OCI-M1 (cell line): Measurements from ENCODE around the gene TMEM72.

Experiments used
- DNase-seq: peaks from one replicate; lab custom pipeline; 2025; lab: John Stamatoyannopoulos, UW

The TMEM72 gene

DNA sequence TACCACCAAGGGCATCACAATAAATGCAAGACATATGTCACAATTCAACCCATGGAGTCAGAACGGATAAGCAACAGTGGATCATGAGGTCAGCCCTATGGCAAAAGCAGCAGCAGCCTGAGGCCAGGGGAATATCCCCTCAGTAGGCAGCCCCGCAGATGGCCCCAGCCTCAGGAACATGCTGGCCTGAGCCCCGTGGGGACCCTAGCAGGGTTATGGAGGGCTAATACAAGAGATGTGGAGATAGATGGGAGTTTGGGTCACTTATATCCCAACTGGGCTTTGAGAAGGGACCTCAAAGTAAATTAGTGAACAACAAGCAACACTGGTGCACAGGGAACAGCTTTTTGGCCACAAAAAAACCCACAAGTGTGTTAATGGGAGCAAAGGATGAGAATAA is 9.1 kb downstream of the TMEM72 start:
- DNase-seq: no peak

DNA sequence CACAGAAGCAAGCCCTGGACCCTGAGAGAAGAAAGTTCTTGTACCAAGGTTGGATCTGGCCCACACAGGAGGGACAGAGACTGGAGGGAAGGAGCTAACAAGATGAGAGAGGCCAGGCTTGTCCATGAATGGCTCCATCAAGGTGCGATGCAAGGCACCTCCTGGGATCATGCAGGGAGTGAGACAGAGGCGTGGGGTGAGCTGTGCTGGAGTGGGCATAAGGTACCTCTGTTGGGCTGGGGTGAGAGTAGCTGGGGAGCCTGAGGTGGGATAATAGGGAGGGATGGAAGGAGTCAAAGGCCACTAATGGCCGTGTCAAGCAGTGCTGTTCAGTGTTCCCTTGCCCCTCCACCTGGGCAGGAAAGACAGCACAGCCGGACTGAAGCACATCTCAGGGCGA is 9.9 kb downstream of the TMEM72 start:
- DNase-seq: no peak

DNA sequence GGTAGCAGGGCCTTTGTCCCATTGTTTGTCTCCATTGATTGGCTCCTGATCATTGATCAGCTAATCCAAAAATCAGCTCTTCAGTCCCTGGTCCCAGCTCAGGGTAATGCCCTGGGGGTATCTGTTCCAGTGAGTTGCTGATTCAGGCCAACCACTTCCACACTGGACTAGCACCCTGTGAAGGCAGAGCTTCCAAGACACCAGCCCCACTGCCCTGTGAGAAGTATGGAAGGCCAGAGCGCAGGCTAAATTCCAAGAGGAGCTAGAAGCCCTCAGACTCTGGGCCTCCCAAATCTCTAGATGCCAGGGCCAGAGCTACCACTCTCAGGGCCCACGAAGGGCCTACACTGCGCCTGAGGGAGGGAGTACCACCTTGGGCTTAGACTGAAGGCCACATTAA is 10.4 kb downstream of the TMEM72 start:
- DNase-seq: no peak

DNA sequence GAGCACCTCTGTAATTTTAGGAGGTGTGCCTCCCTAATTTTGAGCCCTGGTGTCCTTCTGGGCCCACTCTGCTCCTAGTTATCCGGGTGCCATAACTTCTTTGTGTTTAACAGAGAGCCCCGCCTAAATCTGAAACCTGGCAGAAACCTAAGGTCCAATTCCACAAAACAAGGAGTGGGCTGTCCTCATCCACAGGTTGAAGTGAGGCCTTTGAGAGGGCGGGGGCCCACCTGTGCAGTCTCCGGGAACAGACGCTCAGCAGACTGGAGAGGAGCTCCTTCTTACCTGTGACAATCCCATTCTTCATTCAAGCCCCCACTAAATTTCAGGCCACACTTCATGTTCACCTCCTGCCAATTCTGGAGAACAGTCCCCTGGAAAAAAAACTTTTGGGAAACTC is 10.9 kb downstream of the TMEM72 start:
- no peak for DNase-seq

DNA sequence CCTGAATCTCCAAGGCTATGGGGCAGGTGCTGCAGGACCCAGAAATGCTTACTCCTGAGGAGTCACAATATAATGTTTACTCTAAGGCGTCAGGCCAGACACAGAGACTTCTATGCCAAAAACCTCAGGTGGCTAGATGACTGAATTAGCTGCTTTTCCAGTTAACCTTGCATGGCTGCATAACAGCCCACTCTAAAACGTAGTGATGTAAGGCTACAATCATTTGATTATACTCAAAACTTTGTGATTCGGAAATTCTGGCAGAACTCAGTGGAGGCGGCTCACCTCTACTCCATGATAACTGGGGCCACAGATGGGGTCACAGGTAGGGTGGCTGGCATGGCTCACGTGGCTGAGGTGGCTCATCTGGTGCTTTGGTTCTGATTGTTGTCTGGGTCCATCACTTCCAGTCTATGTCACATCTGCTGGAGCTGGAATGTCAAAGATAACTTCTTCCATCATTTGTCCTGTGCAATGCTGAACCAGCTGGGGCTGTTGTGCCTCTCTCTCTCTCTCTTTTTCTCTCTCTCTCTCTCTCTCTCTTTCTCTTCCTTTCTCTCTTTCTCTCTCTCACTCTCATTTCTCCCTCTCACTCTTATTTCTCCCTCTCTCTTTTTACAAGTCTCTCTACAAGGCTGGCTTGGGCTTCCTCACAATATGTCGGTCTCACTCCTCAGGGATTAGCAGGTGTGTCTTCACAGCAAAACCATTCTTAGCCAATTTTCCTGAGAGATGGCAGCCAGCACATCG is 11.8 kb downstream of the TMEM72 start:
- DNase-seq: no peak

DNA sequence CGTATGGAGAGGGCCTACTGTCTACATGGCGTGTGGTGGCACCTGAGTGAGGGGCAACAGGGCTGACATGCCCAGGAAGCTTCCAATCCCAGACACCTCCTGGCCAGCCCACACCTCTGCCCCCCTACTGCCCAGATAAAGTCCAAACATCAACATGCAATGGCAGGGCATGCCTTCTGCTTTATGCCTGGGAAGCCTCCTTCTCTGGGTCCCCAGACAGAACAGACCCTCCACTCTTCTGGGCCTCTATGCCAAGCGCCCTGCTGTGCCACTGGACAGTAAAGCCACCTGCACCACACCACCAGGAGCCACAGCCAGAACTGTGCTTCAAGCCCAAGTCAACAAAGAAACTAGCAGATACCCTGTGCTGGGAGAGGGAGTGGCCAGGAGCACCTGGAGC is 12.5 kb downstream of the TMEM72 start:
- no peak for DNase-seq

DNA sequence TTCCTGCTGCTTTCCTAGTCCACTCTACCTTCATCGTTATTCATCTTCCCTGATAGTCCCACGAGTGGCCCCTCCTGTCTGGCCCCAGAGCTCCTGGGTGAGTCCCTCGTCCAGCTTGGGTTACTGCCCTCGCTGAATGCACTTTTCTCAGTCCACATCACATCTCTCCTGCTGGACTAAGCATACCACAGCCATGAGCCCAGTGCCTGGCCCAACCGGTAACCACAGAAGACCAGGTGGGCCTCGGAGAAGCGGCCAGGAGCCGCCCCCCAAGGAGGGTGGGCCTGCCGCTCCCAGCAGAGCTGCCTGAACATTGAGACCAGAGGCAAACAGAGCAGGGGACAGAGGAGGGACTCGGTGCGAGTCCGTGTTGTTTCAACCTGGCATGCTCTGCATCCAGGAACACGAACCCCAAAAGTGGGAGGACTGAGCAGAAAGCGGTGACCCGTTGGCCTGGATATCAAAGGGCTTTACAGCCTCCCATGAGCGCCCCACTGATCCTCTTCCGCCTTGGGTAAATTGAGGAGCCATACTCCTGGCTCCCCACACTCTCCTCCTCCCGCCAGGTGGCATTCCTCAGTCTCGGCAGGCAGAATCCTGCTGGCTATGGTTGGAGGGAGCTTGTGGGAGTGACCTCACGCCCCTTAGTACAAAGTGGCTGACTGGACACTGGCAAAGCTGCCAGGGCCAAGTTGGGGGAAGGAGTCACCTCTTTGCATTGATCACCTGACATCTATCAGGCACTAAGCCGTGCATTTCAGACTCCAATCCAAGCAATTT is 13.3 kb downstream of the TMEM72 start:
- DNase-seq: no peak

DNA sequence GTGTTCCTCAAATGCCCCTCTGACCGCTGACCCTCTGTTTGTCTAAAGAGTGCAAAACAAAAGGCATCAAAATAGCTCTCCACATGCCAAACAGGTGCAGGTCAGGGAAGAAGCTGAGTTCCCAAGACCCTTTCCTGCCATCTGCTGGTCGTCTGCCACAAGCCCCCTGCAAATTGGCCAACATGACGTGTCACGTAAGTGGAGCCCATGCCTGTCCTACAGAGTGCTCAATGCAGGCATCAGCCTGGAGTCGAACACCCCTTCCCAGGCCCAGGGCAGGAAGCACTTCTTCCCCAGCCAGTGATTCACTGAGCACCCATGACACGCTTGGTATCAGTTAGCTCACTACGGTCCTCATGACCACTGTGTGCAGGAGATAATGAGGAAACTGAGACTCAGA is 14.1 kb downstream of the TMEM72 start:
- DNase-seq: peak; percentile 82

DNA sequence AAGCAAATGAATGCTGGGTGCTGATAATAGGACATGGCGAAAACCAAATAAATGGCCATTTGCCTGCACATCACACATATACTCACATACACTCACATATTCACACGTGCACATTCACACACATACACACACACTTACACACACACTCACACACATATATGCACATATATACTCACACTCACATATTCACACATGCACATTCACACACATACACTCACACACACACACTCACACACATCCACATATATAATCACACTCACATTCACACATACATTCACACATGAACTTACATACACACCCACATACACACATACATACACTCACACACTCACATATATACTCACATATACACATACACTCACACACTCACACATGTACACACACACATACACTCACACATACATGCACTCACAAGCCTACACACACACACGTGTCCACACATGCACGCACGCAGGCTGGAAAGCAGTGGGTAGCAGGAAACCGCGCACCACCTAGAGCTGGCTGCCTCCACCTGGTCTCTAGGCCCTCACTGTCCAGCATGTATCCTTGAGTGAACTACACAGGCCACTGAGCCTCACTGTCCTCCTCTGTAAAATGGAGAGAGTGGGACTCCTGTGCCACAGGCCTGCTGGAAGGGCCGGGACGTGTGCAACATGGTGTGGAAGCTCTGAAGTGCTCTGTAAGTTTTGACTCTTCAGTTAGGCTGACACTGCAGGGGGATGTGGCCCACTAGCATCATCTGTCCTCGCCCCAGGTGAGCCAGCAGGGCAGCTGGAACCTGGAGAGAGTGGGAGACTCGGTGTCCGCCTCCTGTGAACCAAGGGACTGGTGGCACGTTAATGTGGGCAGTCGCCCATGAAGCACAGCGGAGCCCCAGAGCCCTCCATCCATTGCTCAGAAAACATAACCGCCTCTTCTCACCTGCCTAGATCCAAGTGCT is 14.9 kb downstream of the TMEM72 start:
- DNase-seq: no peak

DNA sequence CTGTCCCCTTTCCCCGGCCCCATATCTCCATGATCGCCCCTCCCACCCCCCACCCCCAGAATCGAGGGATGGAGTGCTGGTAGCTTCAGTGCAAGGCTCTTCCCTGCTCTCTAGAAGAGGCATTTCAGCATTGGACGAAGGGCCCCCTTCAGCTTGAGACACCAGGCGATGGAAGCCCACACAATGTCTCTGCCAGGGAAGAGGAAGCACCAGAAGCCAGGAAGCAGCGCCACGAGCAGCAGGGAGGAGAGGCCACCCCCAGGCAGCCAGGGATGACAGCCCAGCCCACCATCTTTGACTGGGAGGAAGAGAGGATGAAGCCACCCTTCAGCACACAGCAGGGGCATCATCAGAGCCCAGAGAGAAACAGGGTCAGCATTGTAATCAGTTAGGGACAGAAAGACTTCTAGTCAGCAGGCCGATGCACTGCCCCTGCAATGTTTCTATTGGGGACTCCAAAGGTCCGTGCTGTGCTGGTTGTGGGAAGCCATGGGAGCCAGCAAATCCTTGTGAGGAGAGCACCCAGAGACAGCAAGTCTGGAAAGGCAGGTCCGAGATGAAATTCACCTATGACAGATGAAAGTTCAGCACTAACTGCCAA is 15.7 kb downstream of the TMEM72 start:
- DNase-seq: no peak

DNA sequence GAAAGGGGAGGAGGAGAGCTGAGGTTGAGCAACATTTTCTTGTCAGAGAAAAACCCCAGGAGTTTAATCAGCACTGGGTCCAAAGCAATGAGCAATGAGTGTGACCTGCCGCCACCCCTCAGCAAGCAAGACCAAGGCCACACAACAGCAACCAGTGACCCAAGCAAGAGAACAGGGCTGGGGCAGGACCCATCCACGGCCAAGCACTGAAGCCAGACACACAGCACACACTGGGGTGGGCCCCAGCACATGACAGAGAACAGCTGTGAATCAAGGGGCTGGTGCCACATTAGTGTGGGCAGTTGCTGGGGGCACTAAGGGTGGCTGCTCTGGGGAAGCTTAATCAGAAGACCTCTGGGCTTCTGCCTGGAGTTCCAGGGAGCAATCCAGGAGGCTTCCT is 16.2 kb downstream of the TMEM72 start:
- peak; percentile 41 for DNase-seq

DNA sequence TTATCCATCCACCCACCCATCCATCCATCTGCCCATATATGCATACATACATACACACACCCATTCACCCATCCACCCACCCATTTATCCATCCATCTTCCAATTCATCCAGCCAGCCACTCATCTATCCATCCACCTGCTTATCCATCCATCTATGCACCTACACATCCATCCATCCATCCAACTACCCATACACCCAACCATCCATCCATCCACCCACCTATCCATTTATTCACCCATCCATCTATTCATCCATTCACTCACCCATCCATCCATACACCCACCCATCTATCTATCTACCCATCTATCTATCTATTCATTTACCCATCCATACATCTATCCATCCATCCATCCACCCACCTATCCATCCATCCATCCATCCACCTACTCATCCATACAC is 17.3 kb downstream of the TMEM72 start:
- DNase-seq: no peak

DNA sequence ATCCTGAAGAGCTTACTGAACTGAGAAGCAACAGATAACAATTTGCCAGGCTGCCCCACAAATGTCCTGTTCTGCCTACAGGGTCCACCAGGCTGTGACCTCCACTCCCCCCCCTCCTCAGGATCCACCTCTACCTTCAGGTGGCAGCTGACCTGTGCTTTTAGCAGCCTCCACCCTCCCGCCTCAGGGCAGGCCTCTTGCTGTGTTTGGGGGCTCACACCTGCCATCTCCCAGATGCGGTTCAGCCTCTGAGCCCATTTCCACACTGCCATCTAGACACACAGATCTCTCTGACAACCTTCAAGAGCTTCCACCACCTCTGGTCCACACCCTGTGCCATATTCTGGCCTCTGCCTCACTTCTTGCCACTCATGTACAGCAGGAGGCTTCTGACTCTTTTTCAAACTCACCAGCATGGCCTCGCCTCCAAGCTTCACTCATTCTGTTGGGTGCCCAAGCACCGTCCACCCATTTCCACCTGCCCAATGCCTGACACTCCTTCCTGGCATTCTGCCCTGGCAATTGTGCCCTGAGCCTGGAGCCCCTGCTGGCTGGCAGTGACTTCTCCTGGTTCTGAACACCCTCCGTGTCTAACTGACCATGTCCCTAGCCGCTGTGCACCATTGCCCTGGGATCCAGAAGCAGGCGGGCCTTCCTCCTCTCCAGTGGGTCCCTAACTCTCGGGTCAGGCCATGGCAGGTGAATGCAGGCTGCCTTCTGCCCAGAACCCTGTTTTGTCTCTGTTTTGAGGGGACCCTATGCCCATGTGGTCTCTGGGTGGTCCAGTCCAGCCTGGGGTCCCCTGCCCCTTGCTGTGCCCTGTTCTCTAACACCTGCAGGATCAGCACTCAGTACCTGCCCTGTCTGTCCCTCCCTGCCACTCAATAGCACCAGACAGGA is 18.5 kb downstream of the TMEM72 start:
- no peak for DNase-seq

DNA sequence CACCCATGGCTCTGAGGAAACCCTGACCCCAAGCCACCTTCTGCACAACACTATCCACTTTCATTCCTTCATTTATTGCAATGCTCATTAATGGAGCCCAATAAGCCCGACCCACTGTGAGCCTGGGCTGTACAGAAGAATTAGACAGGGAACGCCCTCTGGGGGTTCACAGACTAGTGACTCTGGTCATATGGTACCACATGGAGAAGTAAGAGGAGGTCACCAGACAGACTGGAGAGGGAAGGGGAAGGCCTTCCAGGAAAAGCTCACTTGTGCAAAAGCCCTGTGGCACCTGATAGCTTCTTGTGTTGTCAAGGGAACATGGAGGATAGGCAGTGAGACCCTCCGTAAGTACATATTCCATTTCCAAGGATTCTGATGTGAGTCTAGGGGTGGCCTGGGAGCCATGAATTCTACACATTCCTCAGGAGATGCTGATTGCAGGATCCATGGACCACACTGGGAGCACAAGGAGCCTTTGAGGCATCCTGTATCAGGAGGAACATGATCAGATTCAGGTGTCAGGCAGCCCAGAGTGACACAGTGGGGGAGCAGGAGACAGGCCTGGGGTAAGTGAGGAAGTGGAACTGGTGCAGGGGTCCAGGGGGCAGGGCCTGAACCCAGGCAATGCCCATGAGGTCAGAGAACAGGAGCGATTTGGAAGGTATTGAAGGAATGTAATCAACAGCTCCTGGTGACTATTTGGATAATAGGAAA is 19.9 kb downstream of the TMEM72 start:
- no peak for DNase-seq

DNA sequence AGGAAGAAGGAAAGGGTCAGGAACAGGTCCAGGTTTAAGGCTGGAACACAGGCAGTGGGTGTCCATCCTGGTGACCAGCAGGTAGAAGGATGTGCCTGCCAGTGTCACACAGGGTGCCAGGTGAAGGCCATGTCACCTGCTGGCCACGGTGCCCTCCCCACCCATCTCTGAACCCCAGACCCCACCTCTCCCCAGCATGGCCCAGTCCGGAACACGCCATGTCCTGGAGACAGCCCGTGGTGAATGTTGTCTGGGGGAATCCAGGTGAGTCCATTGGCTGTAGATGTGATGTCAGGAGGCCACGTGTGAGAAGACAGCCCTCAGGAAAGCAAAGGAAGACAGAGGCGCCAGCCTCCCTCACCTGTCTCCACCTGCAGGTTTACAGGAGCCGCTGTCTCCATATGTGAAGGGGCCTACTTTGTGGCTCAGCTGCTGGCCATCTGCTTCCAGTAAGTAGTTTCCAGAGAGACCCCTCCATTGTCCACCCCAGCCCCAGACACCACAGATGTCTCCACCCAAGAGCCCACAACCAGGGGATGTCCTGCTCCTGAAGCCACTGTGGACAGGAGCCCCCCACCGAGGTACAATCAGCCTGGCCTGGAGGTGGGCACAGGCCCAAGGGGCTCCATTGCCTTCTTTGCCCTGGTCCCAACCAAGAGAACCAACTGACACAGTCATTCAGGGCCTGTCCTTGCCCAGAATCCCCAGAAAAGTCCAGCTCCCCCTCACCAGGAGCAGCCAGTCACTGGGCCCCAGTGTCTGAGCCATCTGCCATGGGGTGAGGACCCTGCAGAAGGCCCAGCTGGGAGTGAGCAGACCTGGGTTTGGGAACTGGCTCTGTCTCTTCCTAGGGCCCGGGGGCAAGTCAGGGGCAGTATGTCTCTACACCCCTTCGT is 20.7 kb downstream of the TMEM72 start:
- no peak for DNase-seq

DNA sequence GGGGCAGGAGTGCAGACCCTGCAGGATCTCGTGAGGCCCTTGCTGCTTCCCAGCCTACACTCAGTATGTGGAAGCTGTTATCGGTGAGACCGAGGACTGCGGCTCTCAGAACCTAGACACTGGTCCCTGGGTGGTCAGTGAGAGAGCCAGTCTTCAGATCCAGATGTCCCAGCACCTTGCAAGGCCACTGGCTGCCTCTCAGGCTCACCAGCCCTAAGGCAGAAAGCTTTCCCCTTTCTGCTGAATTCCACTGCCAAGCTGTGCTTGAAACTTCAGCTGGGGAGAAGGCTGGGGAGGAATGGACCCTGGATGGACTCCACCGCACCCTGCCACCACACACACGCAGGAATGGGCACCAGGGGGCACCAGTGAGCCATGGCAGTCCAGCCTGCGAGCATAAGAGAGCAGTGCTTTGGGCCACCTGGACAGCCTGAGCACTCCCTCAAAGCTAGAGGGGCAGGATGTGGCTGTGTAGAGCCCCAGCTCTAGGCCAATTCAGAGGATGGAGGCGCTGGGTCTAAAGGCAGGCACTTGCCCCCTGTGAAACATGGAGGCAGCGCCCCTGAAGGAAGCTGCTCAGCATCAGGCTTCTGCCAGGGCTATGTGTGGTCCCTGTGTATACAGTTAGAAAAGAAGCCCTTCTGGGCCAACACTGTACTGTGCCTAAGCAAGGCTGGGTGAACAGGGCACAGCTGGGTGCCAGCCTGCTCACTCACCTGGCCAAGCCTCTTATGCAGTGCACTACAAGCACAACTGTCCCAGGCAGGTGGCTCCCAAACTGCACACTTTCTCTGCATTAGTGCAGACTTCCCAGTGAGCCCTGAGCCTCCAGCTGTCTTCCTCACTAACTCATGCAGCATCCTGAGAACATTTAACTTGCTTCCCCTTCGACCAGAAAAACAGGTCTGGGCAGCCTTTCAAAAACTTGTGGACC is 21.6 kb downstream of the TMEM72 start:
- DNase-seq: peak; percentile 85

DNA sequence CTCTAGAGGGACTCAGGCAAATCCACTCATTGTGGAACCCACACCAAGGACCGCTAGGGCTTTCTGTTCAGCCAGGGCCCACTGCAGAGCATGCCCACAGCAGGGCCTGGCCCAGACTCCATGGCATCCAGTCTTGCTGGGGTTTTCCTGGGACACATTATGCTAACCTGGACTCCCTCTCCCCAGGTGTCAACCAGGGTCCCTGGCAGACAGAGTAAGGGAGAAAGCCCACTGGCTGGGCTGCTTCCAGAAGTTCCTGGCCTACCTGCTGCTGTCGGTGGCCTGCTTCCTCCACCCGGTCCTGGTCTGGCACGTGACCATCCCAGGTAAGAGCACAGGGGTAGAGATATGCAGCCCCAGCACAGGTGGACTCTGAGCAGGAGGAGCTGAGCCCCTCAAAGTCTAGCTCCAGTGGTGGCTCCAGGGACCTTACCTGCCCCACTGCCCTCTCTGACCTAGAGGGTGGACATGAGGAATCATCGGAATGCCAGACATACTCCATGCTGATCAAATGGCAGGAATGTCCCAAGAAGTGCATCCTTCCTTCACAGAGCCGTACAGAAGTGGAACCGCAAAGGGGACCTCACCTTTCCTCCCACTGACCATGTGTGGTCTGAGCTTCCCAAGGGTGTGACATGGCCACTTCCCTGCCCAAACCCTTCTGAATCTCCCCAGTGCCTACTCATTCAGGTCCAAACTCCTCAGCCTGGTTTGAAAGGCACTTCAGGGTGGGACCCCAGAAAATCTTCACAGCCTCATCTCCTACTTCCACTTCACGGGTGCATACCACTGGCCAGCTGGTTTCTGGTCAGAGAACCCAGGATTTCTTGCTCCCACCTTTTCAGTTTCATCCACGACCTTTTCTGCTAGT is 22.5 kb downstream of the TMEM72 start:
- no peak for DNase-seq
